ENCODE results near the gene SLC44A1.

GRCh38 chr9:105449081-105449480 is 204.6 kb downstream of the SLC44A1 start:
- TF ChIP-seq, protein P1, sequence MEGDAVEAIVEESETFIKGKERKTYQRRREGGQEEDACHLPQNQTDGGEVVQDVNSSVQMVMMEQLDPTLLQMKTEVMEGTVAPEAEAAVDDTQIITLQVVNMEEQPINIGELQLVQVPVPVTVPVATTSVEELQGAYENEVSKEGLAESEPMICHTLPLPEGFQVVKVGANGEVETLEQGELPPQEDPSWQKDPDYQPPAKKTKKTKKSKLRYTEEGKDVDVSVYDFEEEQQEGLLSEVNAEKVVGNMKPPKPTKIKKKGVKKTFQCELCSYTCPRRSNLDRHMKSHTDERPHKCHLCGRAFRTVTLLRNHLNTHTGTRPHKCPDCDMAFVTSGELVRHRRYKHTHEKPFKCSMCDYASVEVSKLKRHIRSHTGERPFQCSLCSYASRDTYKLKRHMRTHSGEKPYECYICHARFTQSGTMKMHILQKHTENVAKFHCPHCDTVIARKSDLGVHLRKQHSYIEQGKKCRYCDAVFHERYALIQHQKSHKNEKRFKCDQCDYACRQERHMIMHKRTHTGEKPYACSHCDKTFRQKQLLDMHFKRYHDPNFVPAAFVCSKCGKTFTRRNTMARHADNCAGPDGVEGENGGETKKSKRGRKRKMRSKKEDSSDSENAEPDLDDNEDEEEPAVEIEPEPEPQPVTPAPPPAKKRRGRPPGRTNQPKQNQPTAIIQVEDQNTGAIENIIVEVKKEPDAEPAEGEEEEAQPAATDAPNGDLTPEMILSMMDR (IDR thresholded peaks at IDR 0.05; ENCODE audit: low read length), result no peak
- no peak for TF ChIP-seq EZH2 (IDR thresholded peaks at IDR 0.05; ENCODE audit: borderline replicate concordance, low read length)

Measured in OCI-LY1 (cell line).